Keratinocyte (primary cell): ENCODE results near the gene EML2.
"Not testable (repeated sequence)": the region's sequence is repeated elsewhere in the genome, so short reads cannot be mapped to it uniquely, and the experiment has no call there.

Experiments
- EZH2 ChIP-seq: IDR thresholded peaks from one replicate; pipeline ENCODE4 v1.6.1; 2012; ENCODE audit warnings: inconsistent platforms, mild to moderate bottlenecking, low read length, moderate library complexity
- TF ChIP-seq, protein P1 (sequence below), 3 experiments: IDR thresholded peaks in 1 of 3; conservative IDR thresholded peaks in 1 of 3; optimal IDR thresholded peaks in 1 of 3; 2 replicates in 2 of 3; 3 replicates in 1 of 3; pipeline versions ENCODE3 to v1.5.1; 2011; ENCODE audit warnings: low read length in 3 of 3, mild to moderate bottlenecking in 3 of 3, moderate library complexity in 2 of 3, control low read depth in 1 of 3, inconsistent platforms in 1 of 3; ENCODE audit not compliant: insufficient read depth in 2 of 3; ENCODE audit errors: extremely low read depth in 1 of 3

DNA sequence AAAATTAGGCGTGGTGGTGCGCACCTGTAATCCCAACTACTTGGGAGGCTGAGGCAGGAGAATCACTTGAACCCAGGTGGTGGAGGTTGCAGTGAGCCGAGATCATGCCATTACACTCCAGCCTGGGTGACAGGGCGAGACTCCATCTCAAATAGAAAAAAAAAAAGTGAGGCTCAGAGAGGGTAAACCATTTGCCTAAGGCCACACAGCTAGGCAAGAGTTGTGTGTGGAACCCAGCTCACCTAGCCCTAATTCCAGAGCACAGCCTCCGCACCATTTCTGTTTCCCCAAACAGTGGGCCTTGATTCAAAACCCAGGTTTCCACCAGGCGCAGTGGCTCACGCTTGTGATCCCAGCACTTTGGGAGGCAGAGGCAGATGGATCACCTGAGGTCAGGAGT, 11.0 kb downstream of the EML2 start:
- TF ChIP-seq, protein P1, sequence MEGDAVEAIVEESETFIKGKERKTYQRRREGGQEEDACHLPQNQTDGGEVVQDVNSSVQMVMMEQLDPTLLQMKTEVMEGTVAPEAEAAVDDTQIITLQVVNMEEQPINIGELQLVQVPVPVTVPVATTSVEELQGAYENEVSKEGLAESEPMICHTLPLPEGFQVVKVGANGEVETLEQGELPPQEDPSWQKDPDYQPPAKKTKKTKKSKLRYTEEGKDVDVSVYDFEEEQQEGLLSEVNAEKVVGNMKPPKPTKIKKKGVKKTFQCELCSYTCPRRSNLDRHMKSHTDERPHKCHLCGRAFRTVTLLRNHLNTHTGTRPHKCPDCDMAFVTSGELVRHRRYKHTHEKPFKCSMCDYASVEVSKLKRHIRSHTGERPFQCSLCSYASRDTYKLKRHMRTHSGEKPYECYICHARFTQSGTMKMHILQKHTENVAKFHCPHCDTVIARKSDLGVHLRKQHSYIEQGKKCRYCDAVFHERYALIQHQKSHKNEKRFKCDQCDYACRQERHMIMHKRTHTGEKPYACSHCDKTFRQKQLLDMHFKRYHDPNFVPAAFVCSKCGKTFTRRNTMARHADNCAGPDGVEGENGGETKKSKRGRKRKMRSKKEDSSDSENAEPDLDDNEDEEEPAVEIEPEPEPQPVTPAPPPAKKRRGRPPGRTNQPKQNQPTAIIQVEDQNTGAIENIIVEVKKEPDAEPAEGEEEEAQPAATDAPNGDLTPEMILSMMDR (optimal IDR thresholded peaks at IDR 0.05 in 1 of 3, IDR thresholded peaks at IDR 0.05 in 1 of 3, conservative IDR thresholded peaks at IDR 0.05 in 1 of 3; ENCODE audit: extremely low read depth in 1 of 3, insufficient read depth in 2 of 3, low read length in 3 of 3): not testable (repeated sequence)
- TF ChIP-seq EZH2: not testable (repeated sequence)
